ENCODE data around the gene PGGHG. TPM values are rescaled to one million over a fixed set of nuclear protein-coding genes. Genes with fewer than 3 reads are reported as not detected.
"Not testable (repeated sequence)": the region's sequence is repeated elsewhere in the genome, so short reads cannot be mapped to it uniquely, and the experiment has no call there.

PGGHG gene
- total RNA-seq, 1 donor from 2014 or later, result 13.1 TPM

DNA sequence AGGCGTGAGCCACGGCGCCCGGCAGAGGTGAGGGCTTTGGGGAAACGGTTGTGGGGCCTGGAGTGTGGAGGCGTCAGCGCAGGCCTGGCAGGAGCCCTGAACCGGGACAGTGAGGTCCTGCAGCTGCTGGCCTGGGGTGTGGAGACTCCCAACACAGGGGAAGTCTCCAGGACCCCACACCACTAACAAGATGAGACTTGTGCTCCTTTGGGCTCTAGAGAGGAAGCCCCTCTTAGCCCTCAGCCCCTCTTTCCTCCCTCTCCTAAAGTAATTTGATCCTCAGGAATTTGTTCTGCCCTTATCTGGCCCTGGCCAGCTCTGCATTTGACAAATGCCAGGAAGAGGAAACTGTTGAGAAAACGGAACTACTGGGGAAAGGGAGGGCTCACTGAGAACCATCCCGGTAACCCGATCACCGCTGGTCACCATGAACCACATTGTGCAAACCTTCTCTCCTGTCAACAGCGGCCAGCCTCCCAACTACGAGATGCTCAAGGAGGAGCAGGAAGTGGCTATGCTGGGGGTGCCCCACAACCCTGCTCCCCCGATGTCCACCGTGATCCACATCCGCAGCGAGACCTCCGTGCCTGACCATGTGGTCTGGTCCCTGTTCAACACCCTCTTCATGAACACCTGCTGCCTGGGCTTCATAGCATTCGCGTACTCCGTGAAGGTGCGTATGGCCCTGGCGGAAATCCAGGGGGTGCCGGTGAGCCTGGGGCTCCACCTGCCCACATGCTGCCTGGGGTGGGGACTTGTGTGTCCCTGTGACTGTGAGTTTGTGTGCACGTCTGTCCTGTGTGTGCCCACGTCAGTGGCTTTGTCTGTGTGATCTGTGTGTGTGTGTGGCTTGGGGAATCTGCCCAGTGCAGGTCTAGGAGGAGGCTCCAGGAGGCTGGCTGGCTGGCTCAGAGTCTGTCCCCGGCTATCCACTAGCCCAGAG is 19.1 kb downstream of the PGGHG start, which contains the start of gene IFITM2:
Gene IFITM2 (plus strand): TSS at position 51 of the 943 bp plus-strand sequence. CDS start 377 bp downstream, at position 428.
- peak within 1 kb of the TSS; percentile 62 for H3K4me3 ChIP-seq (ENCODE audit: low read depth, low read length)
- DNase-seq (ENCODE audit: low read depth), result not testable (repeated sequence)
- TF ChIP-seq, protein P1, sequence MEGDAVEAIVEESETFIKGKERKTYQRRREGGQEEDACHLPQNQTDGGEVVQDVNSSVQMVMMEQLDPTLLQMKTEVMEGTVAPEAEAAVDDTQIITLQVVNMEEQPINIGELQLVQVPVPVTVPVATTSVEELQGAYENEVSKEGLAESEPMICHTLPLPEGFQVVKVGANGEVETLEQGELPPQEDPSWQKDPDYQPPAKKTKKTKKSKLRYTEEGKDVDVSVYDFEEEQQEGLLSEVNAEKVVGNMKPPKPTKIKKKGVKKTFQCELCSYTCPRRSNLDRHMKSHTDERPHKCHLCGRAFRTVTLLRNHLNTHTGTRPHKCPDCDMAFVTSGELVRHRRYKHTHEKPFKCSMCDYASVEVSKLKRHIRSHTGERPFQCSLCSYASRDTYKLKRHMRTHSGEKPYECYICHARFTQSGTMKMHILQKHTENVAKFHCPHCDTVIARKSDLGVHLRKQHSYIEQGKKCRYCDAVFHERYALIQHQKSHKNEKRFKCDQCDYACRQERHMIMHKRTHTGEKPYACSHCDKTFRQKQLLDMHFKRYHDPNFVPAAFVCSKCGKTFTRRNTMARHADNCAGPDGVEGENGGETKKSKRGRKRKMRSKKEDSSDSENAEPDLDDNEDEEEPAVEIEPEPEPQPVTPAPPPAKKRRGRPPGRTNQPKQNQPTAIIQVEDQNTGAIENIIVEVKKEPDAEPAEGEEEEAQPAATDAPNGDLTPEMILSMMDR (conservative IDR thresholded peaks at IDR 0.05; ENCODE audit: low read depth, low read length), result peak; percentile 10

DNA sequence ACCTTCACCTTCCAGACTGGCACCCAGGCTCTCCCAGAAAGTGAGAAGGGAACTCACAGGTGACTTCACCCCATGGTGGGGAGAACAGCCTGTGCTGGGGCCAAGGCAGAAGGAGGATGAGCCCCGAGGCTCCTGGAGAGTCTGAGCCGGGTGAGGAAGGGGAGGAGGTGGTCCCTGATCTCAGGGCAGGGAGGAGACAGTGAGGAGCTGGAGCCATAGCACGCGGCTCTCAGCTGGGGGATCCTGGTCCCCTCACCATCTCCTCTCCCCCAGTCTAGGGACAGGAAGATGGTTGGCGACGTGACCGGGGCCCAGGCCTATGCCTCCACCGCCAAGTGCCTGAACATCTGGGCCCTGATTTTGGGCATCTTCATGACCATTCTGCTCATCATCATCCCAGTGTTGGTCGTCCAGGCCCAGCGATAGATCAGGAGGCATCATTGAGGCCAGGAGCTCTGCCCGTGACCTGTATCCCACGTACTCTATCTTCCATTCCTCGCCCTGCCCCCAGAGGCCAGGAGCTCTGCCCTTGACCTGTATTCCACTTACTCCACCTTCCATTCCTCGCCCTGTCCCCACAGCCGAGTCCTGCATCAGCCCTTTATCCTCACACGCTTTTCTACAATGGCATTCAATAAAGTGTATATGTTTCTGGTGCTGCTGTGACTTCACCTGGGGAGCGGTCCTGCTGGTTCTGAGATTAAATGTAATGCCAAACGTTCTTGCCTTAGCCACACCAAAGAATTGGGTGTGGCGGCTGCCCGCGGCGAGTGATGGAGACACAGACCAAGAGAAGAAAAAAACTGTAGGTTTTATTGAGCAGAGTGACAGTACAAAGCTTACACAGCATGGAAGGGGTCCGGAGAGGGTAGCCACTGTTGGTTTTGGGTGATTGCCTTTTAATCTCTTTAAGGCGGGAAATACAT is 20.1 kb downstream of the PGGHG start:
- H3K4me3 ChIP-seq (ENCODE audit: low read depth, low read length), result peak overlapping the region; percentile 62
- DNase-seq (ENCODE audit: low read depth), result not testable (repeated sequence)

DNA sequence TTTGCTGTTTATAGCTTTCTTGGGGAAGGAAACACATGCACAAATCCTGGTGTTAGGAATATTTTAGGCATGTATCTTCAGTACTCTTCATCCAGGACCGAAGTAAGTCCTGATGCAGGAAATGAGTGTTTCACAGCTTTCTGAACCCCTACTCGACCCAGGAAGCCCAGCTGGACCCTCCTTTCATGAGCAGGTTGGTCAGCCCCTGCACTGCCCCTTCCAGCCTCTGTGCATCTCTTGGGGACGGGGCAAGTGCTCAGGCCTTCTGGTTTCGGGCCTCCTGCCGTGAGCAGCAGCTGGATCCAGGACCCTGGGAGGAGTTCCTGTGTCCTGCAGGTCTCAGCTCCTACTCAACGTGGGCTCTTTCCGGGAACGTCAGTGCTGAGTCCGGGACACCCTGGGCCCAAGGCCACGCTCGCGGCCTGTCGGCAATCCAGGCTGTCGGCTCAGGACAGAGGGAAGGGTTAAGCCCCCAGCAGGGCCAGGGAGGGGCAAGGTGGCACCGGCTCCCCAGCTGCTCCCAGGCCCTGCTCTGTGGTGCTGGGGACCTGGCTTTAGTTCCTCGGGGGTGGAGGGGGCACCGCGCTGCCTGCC is 21.1 kb downstream of the PGGHG start:
- peak overlapping the region; percentile 62 for H3K4me3 ChIP-seq (ENCODE audit: low read depth, low read length)
- DNase-seq (ENCODE audit: low read depth), result not testable (repeated sequence)

DNA sequence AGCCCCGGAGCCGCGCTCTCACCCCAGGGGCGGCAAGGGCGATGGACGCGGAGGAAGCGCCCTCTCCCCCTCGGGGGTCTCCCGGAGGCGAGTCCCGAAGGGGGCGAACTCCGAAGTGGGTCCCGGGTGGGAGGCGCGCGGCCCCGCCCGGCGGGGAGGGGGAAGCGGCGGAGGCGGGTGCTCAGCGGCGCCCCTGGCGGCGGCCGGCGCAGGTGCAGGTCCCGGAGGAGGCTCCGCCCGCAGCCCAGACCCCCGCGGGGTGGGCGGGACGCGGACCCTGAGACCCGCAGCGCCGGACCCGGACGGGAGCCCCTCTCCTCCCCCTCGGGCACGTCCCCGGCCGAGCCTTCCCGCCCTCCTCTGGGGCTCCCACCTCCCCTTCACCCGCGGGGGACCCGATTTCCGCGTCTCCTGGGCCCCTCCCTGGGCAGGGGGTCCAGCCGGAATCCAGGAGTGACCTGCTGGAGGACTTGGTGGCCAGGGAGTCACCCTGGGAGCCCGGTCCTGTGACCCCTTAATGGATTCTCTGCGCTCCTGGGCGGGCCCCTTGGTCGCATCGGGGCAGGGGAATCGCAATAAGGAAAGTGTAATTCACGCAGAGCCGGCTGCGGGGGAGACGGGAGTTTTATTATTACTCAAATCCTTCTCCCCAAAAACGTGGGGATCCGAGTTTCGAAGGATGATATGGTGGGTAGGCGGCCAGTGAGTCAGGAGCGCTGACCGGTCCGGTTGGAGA is 22.3 kb downstream of the PGGHG start:
- peak overlapping the region; percentile 37 for H3K4me3 ChIP-seq (ENCODE audit: low read depth, low read length)
- not testable (repeated sequence) for DNase-seq (ENCODE audit: low read depth)

DNA sequence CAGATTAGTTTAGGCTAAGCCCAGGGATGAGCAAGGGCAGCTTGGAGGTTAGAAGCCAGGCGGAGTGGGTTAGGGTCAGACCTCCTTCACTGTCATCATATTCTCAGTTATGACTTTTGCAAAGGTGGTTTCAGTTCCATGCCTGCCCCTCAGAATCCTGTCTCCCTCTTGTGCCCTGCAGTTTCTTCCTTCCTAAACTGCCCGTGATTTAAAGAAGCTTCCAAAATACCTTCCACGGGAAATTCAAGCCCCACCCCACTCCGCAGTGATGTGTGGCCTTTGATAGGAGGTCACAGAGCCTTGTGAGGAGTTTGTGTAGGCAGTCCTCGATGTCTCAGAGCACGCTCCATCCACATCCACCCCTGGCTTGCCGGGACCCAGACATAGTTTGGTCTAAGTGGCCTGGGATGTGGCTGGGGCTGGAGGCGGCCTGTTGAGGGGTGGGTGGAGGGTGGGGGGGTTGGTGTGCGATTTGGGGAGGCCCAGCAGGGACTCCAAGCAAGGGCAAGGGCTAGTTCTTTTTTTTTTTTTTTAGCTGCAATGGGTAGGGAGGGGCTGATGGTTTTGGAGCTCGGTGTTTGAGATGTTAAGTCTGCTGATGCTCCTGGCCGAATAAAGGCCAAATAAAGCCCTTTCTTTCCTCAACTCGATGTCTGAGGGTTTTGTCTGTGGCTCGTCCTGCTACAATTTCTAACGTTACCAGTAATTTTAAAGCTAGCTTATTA is 23.3 kb downstream of the PGGHG start:
- TF ChIP-seq, protein P1 (conservative IDR thresholded peaks at IDR 0.05; ENCODE audit: low read depth, low read length), result no peak
- H3K4me3 ChIP-seq (ENCODE audit: low read depth, low read length), result no peak overlapping the region
- DNase-seq (ENCODE audit: low read depth), result no peak

DNA sequence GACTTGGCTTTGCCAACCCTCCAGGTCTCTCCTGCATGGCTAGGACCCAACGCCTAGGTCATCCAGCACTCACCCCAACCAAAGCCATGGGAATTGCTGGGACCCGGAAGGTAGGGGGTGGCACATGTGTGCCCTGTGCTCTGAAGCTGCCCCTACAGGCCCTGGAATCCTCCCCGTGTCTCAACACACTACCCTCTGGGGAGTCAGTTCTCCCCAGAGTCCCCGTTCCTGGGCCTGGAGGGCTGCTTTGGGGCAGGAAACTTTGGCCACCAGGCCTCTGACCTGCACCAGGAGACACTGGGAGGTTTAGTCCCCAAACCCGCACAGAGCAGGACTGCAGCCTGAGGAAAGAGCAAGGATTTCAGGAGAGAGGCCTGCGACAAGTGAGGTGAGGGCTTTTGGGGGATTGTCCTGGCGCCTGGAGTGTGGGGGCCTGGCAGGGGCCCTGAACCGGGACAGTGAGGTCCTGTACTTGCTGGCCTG is 24.4 kb downstream of the PGGHG start:
- no peak overlapping the region for H3K4me3 ChIP-seq (ENCODE audit: low read depth, low read length)
- TF ChIP-seq, protein P1 (conservative IDR thresholded peaks at IDR 0.05; ENCODE audit: low read depth, low read length), result no peak
- DNase-seq (ENCODE audit: low read depth), result no peak

DNA sequence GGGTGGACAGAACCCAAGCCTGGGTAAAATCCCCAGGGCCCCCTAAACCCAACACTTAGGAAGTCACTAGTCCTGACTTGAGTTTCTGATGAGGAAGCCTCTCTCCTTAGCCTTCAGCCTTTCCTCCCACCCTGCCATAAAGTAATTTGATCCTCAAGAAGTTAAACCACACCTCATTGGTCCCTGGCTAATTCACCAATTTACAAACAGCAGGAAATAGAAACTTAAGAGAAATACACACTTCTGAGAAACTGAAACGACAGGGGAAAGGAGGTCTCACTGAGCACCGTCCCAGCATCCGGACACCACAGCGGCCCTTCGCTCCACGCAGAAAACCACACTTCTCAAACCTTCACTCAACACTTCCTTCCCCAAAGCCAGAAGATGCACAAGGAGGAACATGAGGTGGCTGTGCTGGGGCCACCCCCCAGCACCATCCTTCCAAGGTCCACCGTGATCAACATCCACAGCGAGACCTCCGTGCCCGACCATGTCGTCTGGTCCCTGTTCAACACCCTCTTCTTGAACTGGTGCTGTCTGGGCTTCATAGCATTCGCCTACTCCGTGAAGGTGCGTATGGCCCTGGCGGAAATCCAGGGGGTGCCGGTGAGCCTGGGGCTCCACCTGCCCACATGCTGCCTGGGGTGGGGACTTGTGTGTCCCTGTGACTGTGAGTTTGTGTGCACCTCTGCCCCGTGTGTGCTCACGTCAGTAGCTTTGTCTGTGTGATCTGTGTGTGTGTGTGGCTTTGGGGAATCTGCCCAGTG is 25.0 kb downstream of the PGGHG start, which contains the start of gene IFITM1:
Gene IFITM1 (plus strand): TSS at position 254 of the 767 bp plus-strand sequence. CDS start 131 bp downstream, at position 385.
- TF ChIP-seq, protein P1 (conservative IDR thresholded peaks at IDR 0.05; ENCODE audit: low read depth, low read length), result no peak
- H3K4me3 ChIP-seq (ENCODE audit: low read depth, low read length), result peak within 1 kb of the TSS; percentile 56
- DNase-seq (ENCODE audit: low read depth), result no peak

DNA sequence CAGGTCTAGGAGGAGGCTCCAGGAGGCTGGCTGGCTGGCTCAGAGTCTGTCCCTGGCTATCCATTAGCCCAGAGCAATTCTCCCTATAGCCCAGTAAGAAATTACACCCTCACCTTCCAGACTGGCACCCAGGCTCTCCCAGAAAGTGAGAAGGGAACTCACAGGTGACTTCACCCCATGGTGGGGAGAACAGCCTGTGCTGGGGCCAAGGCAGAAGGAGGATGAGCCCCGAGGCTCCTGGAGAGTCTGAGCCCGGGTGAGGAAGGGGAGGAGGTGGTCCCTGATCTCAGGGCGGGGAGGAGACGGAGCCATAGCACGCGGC is 25.6 kb downstream of the PGGHG start:
- H3K4me3 ChIP-seq (ENCODE audit: low read depth, low read length), result peak overlapping the region; percentile 56
- not testable (repeated sequence) for DNase-seq (ENCODE audit: low read depth)

Measured in epithelial cell of proximal tubule (primary cell).